IPS-11a (cell line): ENCODE data around the gene C11orf98.
"Not testable (repeated sequence)": the region's sequence is repeated elsewhere in the genome, so short reads cannot be mapped to it uniquely, and the experiment has no call there.

Experiments used
- H3K4me3 ChIP-seq: one replicate; pipeline ENCODE4 v1.5.1; 2013; ENCODE audit warnings: low read depth, low read length, control low read depth

C11orf98 gene

GRCh38 chr11:62654297-62654696 is 10.7 kb downstream of the C11orf98 start:
- no peak overlapping the region for H3K4me3 ChIP-seq

- H3K4me3 ChIP-seq, result peak overlapping the region; percentile 88
Measured at GRCh38 chr11:62652161-62653006, 12.6 kb downstream of the C11orf98 start.

- H3K4me3 ChIP-seq, result not testable (repeated sequence)
Measured at GRCh38 chr11:62650283-62650682, 14.7 kb downstream of the C11orf98 start.

GRCh38 chr11:62649486-62649885 is 15.5 kb downstream of the C11orf98 start:
- H3K4me3 ChIP-seq, result no peak overlapping the region

- H3K4me3 ChIP-seq, result no peak overlapping the region
Measured at GRCh38 chr11:62648967-62649364, 16.0 kb downstream of the C11orf98 start.

- H3K4me3 ChIP-seq, result no peak overlapping the region
Measured at GRCh38 chr11:62648185-62648966, 16.6 kb downstream of the C11orf98 start.

- H3K4me3 ChIP-seq, result no peak overlapping the region
Measured at GRCh38 chr11:62647609-62648005, 17.4 kb downstream of the C11orf98 start.

GRCh38 chr11:62646825-62647608 is 18.0 kb downstream of the C11orf98 start:
- no peak overlapping the region for H3K4me3 ChIP-seq

GRCh38 chr11:62645946-62646824 is 18.8 kb downstream of the C11orf98 start, which contains the start of gene GANAB:
TSS of gene GANAB (minus strand) at chr11:62646613. CDS start at chr11:62646599, 14 bp downstream.
- peak within 1 kb of the TSS; percentile 94 for H3K4me3 ChIP-seq

- peak overlapping the region; percentile 94 for H3K4me3 ChIP-seq
Measured at GRCh38 chr11:62645671-62645945, 19.4 kb downstream of the C11orf98 start.

- H3K4me3 ChIP-seq, result no peak overlapping the region
Measured at GRCh38 chr11:62644220-62644619, 20.8 kb downstream of the C11orf98 start.

- H3K4me3 ChIP-seq, result no peak overlapping the region
Measured at GRCh38 chr11:62632492-62632891, 32.5 kb downstream of the C11orf98 start.

- no peak overlapping the region for H3K4me3 ChIP-seq
Measured at GRCh38 chr11:62627713-62628112, 37.3 kb downstream of the C11orf98 start.

GRCh38 chr11:62622476-62623089 is 42.4 kb downstream of the C11orf98 start:
- no peak overlapping the region for H3K4me3 ChIP-seq

GRCh38 chr11:62621567-62622470 is 43.2 kb downstream of the C11orf98 start, which contains the start of gene B3GAT3:
TSS of gene B3GAT3 (minus strand) at chr11:62621986. CDS start at chr11:62621947, 39 bp downstream.
- peak within 1 kb of the TSS; percentile 75 for H3K4me3 ChIP-seq

- peak overlapping the region; percentile 75 for H3K4me3 ChIP-seq
Measured at GRCh38 chr11:62621027-62621566, 43.9 kb downstream of the C11orf98 start.

GRCh38 chr11:62616957-62617356 is 48.1 kb downstream of the C11orf98 start:
- not testable (repeated sequence) for H3K4me3 ChIP-seq

GRCh38 chr11:62615521-62615920 is 49.5 kb downstream of the C11orf98 start:
- H3K4me3 ChIP-seq, result no peak overlapping the region
